NCI-H146 treated with DMSO at 0.1 percent for 48 hours (cell line): ENCODE measurements around the gene GNGT2.
"Not testable (repeated sequence)": the region's sequence is repeated elsewhere in the genome, so short reads cannot be mapped to it uniquely, and the experiment has no call there.

Experiments
- DNase-seq: peaks from one replicate; lab custom pipeline; 2025; ENCODE audit not compliant: unreplicated experiment; lab: John Stamatoyannopoulos, UW

The GNGT2 gene

GRCh38 chr17:49213399-49213798 lies 3.0 kb upstream of the GNGT2 start:
- no peak for DNase-seq

- DNase-seq, result no peak
These were observed 1.3 kb downstream of the GNGT2 start for GRCh38 chr17:49209061-49209571.

GRCh38 chr17:49204516-49204915 lies 5.9 kb downstream of the GNGT2 start:
- DNase-seq, result no peak

GRCh38 chr17:49203796-49204195 lies 6.6 kb downstream of the GNGT2 start:
- no peak for DNase-seq

GRCh38 chr17:49201481-49201927 lies 8.9 kb downstream of the GNGT2 start:
- no peak for DNase-seq

GRCh38 chr17:49200423-49201083 lies 9.8 kb downstream of the GNGT2 start:
- no peak for DNase-seq

GRCh38 chr17:49198211-49198610 lies 12.2 kb downstream of the GNGT2 start:
- DNase-seq, result no peak

GRCh38 chr17:49197346-49197998 lies 12.9 kb downstream of the GNGT2 start:
- no peak for DNase-seq

GRCh38 chr17:49196520-49196919 lies 13.9 kb downstream of the GNGT2 start:
- DNase-seq, result no peak

- DNase-seq, result no peak
These were observed 14.6 kb downstream of the GNGT2 start for GRCh38 chr17:49195751-49196150.

GRCh38 chr17:49194297-49194607 lies 16.1 kb downstream of the GNGT2 start:
- no peak for DNase-seq

GRCh38 chr17:49193513-49194296 lies 16.7 kb downstream of the GNGT2 start:
- no peak for DNase-seq

GRCh38 chr17:49191917-49192741 lies 18.2 kb downstream of the GNGT2 start:
- DNase-seq, result peak; percentile 92

GRCh38 chr17:49191409-49191916 lies 18.9 kb downstream of the GNGT2 start:
- DNase-seq, result no peak

GRCh38 chr17:49190932-49191331 lies 19.4 kb downstream of the GNGT2 start:
- no peak for DNase-seq

- no peak for DNase-seq
These were observed 23.1 kb downstream of the GNGT2 start for GRCh38 chr17:49187301-49187700.

- not testable (repeated sequence) for DNase-seq
These were observed 25.0 kb downstream of the GNGT2 start for GRCh38 chr17:49185381-49185780.

GRCh38 chr17:49184522-49184921 lies 25.9 kb downstream of the GNGT2 start:
- not testable (repeated sequence) for DNase-seq

- no peak for DNase-seq
These were observed 26.6 kb downstream of the GNGT2 start for GRCh38 chr17:49183801-49184200.

- DNase-seq, result no peak
These were observed 27.0 kb downstream of the GNGT2 start for GRCh38 chr17:49183341-49183740.
